GM19324 (cell line): ENCODE results near the gene GIMAP2.

Experiments
- ATAC-seq: cut with Tn5 transposase; IDR thresholded peaks from one replicate; pipeline ENCODE4 v1.9.1; 2021; ENCODE audit warnings: mild to moderate bottlenecking, moderate library complexity; ENCODE audit not compliant: unreplicated experiment, low FRiP score

GIMAP2 gene

GRCh38 chr7:150731916-150732315, 46.4 kb downstream of the GIMAP2 start:
- ATAC-seq: no peak

GRCh38 chr7:150732786-150733481, 47.4 kb downstream of the GIMAP2 start:
- ATAC-seq: no peak

- no peak for ATAC-seq
Measured at GRCh38 chr7:150733482-150734095, 48.1 kb downstream of the GIMAP2 start.

GRCh38 chr7:150734254-150734653, 48.7 kb downstream of the GIMAP2 start:
- no peak for ATAC-seq

DNA sequence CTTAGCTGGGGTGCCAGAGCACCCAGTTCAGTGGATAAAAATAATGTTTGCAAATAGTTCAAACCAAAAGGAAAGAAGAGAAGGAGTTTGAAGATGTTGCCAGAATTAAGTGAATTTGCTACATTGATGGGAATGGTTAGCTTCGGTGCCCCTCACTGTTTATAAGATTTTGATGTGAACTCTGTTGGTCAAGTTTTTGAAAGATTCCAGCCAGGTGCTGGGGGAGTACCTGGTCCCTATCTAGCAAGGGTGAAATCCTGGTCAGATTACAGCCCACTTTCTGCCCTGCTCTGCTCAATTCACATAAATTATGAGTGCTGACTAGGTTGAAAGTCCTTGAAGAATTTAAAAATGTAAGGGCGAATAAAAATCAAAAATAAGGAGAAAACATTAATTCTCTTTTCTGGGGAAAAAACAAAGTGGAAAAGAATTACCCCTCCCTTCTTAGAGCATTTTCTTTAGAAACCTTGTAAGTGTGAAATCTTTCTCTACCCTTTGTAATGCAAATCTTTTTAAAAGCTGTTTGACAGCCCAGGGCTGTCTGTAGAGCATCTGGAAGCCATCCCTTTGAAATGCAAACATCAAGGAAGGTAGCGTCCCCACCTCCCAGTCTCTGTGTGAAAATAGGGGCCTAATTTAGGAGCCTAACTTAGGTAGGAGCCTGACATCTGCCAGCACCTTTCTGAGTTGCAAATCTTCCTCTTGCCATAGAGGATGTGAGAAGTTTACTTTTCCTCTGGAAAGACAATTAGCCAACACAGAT, 50.3 kb downstream of the GIMAP2 start:
- ATAC-seq: no peak

GRCh38 chr7:150736864-150737263, 51.4 kb downstream of the GIMAP2 start:
- no peak for ATAC-seq

DNA sequence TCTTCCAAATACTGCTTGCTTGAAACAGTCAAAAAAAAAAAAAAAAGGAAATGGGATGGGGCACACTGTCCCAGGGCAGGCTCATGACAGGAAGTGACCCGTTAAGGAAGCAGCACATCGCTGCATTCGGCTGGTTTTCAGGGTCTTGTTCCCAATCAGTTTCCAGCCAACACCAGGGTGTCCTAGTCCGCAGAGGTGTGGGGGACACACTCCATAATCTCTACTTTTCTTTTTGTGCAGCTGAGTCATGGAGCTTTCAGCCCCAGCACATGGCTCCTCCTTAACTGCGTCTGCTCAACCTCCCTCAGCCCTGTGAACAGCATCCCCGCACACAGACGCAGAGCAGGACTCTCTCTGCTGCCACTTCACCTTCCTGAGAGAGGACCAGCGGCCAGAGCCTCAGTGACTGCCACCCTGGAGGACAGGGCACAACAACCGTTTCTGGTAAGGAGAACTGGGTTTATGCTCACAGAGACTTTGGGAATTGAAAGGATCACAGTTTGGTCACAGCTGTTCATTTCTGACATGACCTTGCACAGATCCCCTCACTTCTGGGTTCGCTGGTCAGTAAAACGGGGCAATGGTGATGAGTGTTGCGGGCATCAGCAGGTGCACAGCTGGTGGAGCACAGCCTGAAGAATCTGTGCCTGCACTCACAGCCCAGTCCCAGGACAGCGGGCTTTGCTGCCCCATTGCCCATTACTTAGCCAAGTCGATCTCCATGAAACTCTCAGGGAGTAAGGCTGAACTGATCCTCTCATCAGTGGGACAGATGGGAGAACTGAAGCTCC, 52.0 kb downstream of the GIMAP2 start, which contains the start of gene GIMAP5:
GIMAP5 (plus strand) TSS at position 154 of the 791 bp plus-strand sequence. CDS start 3,467 bp downstream, outside the sequence.
- no peak for ATAC-seq

DNA sequence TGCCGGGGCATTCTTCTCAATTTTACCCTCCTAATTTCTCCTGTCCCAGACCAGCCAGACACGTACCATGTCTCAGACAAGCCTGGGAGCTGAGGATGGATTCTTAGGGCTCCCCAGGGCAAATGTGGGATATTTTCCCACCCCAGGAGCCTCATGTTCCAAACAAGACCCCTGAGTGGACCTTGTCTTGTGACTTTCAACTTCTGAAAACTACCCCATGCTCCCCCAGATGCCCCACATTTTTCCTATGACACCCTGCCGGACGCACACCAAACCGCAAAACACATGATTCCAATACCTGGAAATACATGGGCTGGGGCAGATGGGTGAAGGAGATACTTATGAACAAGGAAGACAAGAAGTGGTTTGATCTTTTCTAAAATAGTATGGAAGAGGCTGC, 52.6 kb downstream of the GIMAP2 start:
- ATAC-seq: no peak

GRCh38 chr7:150738591-150739001, 53.1 kb downstream of the GIMAP2 start:
- no peak for ATAC-seq

GRCh38 chr7:150739033-150739432, 53.5 kb downstream of the GIMAP2 start:
- ATAC-seq: no peak

GRCh38 chr7:150740053-150740452, 54.5 kb downstream of the GIMAP2 start:
- no peak for ATAC-seq

DNA sequence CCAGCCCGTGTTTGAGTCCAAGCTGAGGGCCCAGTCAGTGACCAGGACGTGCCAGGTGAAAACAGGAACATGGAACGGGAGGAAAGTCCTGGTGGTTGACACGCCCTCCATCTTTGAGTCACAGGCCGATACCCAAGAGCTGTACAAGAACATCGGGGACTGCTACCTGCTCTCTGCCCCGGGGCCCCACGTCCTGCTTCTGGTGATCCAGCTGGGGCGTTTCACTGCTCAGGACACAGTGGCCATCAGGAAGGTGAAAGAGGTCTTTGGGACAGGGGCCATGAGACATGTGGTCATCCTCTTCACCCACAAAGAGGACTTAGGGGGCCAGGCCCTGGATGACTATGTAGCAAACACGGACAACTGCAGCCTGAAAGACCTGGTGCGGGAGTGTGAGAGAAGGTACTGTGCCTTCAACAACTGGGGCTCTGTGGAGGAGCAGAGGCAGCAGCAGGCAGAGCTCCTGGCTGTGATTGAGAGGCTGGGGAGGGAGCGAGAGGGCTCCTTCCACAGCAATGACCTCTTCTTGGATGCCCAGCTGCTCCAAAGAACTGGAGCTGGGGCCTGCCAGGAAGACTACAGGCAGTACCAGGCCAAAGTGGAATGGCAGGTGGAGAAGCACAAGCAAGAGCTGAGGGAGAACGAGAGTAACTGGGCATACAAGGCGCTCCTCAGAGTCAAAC, 56.9 kb downstream of the GIMAP2 start:
- ATAC-seq: no peak
